IPS-NIHi11 (cell line): ENCODE results near the gene TBC1D9B.

ENCODE experiments used
- DNase-seq: peaks from one replicate; pipeline ENCODE4 v3.0.0; 2012; ENCODE audit warnings: mixed read lengths, low spot score

Gene TBC1D9B

DNA sequence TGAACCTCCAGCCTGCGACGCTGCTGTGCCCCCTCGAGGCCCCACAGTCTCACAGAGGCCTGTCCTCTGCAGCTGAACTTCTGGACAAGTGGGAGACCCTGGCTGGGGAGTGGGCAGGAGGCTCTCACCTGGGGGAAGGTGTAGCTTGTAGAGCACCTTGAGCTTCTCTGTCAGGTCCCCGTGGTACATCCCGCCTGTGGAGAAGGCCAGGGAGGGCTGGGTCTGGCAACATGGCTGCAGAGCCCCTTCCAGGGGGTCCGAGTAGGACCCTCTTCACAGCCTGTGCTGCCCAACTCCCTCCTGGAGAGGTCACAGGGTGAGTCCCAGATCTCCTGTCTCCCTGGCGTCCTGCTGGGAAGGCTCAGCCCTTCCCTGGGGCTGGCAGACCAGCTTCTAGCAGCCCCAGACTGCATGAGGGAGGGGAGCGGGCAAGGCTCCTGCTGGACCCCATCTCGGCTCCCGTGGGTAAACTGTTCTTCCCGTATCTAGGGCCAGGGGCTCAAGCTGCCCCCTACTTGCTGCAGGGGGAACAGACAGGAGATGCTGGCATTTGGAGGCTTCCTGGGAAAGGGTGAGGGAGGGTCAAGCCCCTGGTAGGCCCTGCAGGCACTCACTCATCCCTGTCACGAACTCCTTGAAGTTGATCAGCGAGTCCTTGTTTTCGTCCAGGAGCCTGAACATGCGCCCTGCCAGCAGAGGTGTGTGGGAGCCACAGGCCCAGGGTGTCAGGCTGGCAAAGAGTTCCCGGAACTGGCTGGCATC is 37.9 kb downstream of the TBC1D9B start:
- DNase-seq, result no peak

- DNase-seq, result no peak
These were observed 38.6 kb downstream of the TBC1D9B start for GRCh38 chr5:179869101-179869500.

DNA sequence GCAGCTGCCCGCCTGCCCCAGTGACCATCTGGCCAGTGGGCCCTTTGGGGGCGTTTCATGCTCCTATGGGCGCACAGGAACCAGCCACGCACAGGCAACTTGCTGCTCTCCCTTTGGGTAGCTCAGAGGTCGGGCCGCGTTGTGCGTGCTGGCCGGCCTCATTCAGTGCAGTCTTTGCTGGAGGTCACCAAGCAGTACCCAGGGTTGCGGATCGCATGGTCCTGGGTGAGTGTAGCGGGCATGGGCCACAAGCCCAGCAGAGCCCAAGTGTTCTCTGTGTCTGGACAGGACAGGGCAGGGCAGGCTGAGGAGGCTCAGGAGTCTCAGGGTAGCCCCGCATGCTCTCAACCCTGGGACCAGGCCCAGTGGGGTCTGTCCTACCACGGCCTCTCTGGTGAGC is 39.2 kb downstream of the TBC1D9B start:
- no peak for DNase-seq

DNA sequence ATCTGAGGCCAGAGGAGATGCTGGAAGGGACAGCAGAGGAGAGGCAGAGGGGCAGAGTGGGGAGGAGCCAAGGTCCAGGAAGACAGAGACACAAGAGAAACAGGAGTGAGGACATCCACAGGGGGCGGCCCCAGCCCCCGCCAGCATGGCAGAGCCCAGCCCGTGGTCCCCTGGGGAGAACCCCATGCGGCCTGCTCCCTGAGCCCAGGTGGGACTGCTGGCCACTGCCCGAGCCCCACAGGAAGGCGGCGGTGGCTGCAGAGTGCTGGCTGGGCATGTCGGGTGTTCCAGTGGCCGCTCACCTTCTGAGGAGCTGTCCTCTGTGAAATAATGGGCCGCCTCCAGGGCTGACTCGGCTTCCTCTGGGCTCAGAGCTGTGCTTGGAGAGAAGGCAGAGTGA is 40.2 kb downstream of the TBC1D9B start:
- no peak for DNase-seq

- DNase-seq, result no peak
These were observed 40.6 kb downstream of the TBC1D9B start for GRCh38 chr5:179867079-179867465.

- DNase-seq, result no peak
These were observed 41.2 kb downstream of the TBC1D9B start for GRCh38 chr5:179866241-179867078.

- no peak for DNase-seq
These were observed 42.0 kb downstream of the TBC1D9B start for GRCh38 chr5:179865491-179866240.

DNA sequence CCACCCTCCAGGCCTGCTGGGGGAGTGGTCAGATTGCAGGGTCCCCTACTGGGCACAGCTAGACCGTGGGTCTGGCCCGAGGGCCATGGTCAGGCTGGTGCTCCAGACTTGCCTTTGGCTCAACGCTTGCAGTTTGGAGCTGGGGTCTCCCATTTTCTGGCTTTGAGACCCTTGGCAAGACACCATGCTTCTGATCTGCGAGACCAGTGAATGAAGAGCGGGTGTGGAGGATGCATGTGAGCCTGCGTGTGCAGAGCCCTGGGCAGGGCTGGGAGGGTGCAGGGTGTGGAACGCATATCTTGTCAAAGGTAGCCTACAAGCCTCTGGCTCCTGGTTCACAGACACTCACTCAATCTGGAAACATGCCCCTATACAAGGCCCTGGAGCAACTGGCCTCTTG is 43.0 kb downstream of the TBC1D9B start:
- DNase-seq, result no peak

GRCh38 chr5:179863449-179864085 is 44.1 kb downstream of the TBC1D9B start:
- DNase-seq, result no peak

GRCh38 chr5:179862891-179863290 is 44.8 kb downstream of the TBC1D9B start:
- no peak for DNase-seq

DNA sequence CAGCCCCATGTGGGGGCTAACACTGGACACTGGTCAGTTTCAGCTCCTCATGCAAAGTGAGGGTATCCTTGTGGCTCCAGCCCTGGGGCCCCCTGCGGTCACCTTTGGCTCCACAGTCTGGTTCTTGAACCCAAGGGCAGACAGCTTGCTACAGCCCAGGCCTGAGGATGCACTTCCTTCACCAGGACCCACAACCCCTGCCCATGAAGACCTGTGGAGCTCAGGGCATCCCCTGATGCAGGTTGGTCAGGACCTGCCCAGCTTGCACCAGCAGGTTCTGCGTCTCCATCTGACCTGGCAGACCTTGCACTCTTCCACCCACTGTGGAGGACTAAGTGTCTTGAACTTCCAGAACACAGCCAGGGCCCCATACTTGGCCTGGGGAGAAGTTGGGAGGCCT is 45.4 kb downstream of the TBC1D9B start:
- DNase-seq, result no peak

DNA sequence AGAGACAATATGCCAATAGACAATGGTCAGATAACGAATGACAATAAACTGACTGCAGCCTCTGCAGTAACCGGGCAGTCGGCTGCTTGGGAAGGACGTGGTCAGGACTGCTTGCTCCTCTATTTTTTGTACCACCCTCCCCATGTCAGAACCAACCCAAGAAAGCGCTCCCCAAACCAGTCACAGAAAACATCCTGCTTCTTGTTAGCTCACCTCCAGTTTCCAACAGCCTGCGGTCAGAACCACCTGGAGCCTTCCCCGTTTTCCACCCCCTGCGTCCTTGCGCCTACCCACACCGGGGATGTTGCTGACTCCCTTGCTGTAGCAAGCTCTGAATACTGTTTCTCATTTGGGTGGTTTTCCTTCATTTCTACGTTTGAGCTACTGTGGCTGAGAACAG is 47.4 kb downstream of the TBC1D9B start:
- no peak for DNase-seq

GRCh38 chr5:179858586-179859427 is 48.9 kb downstream of the TBC1D9B start, which contains the start of gene MRNIP:
Gene MRNIP, minus strand, starts transcription at chr5:179858817. Its CDS starts 21 bp downstream, at chr5:179858796.
- peak; percentile 97 for DNase-seq

DNA sequence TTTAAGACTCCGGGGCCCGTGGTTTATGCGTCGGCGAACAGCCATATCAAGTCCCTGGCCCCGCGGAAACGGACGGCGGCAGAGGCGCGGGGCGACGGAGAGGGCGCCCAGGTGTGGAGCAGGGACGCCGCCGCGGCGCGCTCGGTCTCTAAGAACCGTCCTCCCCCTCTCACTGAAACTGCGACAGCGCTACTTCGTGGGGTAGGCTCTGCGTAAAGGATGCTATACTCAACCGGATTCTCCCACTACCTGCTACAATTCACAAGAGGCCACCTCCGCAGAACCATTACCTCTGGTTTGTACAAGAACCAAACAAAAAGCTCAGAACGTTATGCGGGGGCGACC is 49.5 kb downstream of the TBC1D9B start:
- DNase-seq, result peak; percentile 67

DNA sequence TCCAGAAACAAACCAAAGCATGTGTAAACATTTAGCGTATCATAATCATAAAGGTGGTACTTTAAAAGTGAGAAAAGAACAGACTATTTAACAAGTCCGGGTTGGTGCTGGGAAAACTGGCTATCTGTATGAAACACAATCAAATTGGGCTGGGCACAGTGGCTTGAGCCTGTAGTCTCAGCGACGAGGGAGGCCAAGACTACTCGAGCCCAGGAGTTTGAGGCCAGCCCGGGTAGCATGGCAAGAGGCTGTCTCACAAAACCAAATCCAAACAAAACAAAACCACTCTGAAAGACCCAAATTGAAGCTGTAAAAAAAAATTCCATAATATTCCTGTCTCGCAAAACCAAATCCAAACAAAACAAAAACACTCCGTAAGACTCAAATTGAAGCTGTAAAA is 53.3 kb downstream of the TBC1D9B start:
- DNase-seq, result no peak

- DNase-seq, result no peak
These were observed 54.6 kb downstream of the TBC1D9B start for GRCh38 chr5:179852993-179853547.

DNA sequence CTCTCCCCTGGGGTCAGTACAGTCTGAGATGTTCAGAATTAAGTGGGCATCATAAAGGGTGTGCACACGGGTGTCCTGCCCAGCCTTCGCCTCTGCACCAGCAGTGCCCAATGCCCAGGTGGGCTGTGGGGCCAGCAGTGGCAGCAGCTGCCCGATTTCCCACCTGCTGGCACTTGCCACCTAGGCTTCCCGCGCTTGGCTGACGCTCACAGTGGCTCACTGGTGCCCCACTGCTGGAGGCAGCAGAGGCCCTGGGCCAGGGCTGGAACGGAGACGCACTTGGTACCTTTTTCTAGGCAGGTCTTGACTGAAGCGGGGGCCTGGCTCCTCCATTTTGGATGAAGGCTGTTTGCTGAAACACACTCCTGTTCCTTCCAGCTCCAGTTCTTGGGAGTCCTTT is 66.1 kb downstream of the TBC1D9B start:
- DNase-seq, result no peak

DNA sequence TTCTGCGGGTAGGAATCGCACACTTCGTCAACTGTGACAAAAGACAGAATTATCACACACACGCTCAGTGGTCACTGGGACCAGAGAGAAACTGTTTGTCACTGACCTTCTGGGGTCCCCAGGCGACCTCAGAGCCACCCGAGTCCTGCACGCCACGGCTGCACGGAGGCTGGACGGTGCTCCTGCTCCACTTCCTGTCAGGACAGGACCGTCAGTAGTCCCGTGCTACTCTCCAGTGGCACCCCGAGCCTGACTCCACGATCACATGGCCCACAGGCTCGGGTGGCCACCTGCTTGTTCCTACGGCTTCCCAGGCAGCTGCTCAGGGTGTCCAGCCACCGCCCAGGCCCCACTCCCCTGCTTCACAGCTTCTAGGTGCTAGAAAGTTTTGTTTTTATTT is 66.9 kb downstream of the TBC1D9B start:
- no peak for DNase-seq

DNA sequence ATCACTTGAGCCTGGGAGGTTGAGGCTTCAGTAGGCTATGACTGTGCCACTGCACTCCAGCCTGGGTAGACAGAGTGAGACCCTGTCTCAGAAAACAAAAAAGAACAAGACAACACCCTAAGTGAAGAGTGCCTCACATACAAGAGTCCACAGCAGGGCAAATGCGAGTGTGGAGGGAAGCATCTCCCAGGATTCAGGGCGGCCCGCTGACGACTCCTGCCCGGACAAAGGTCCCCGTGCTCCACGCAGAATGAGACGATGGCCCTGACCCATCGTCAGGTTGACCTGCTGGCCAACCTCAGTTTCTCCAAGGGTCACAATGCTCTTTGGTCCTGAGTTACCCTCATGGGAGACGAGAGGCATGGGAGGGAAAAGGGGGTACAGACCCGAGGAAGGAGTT is 67.4 kb downstream of the TBC1D9B start:
- DNase-seq, result no peak

DNA sequence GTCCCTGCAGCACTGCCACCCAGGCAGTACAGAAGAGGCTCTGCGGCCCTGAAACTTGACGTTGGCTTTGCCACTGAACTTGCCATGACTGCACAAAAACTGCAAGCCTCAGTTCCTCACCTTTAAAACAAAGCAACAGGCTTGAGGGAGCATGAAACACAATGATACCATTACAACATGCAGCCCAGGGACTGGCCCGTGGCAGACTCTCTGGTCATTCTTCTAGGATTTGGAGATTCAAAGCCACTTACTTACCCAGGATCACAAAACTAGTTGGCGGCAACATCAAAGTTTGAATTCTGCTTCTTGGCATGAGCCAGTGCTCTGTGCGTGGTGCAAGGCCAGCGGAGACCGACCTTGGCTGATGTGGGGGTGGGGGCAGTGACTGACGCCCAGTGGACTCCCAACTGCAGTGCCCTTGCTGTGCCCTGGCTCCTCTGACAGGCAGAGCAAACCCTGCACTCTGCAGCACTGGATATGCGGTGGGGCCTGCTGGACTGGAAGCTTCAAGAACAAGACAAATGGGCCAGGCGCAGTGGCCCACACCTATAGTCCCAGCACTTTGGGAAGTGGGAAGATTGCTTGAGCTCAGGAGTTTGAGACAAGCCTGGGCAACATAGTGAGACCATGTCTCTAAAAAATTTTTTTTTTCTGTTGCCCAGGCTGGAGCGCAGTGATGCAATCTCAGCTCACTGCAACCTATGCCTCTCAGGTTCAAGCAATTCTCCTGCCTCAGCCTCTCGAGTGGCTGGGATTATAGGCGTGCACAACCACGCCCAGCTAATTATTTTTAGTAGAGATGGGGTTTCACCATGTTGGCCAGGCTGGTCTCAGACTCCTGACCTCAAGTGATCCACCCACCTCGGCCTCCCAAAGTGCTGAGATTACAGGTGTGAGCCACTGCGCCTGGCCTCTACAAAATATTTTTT is 68.1 kb downstream of the TBC1D9B start:
- no peak for DNase-seq
